Pancreas (tissue), 10 donors: ENCODE data around the gene NEUROD2. TPM values are rescaled to one million over a fixed set of nuclear protein-coding genes. Genes with fewer than 3 reads are reported as not detected.

Experiments
- ATAC-seq, 4 donors: fragments of 200-7000 bp; cut with Tn5 transposase; one replicate each; pipeline versions ENCODE4 v1.8.0 to v1.9.1; 2020; ENCODE audit warnings: mild to moderate bottlenecking in 4 of 4, moderate library complexity in 4 of 4
- DNase-seq, 6 donors: peaks; one replicate each; pipeline ENCODE4 v3.0.0-alpha.2; 2020
- FAIRE-seq: peaks from 2 replicates; lab custom pipeline; 2012; peaks lifted over from hg19 to GRCh38; lab: Jason Lieb, UNC
- H3K27ac ChIP-seq, 4 donors: fragments of 200-600 bp; sonication (generic); 1 replicate in 3 of 4; 2 replicates in 1 of 4; pipeline versions ENCODE4 v1.5.0 to v1.8.0; 2020
- H3K27me3 ChIP-seq, 4 donors: fragments of 200-600 bp; one replicate each; pipeline ENCODE4 v1.8.0; 2021
- H3K36me3 ChIP-seq, 3 donors: fragments of 200-600 bp; sonication (generic) in 1 of 3; one replicate each; pipeline versions ENCODE4 v1.5.0 to v1.8.0; 2020 to 2021
- H3K4me1 ChIP-seq, 3 donors: fragments of 200-600 bp; one replicate each; pipeline ENCODE4 v1.8.0; 2021
- H3K4me3 ChIP-seq, 4 donors: fragments of 200-600 bp; sonication (generic) in 2 of 4; one replicate each; pipeline versions ENCODE4 v1.5.0 to v1.8.0; 2020 to 2021
- H3K9me3 ChIP-seq, 4 donors: fragments of 200-600 bp; one replicate each; pipeline ENCODE4 v1.8.0; 2021
- WGBS, 2 donors: extraction: QIAGEN DNeasy Blood & Tissue Kit; methylation state at CpG; one replicate each; pipeline ENCODE4 v1.1.7; 2013; 5-methylcytosine and 5-hydroxymethylcytosine counted together
- intact Hi-C, 3 donors: fragments of 100-400 bp; cut with DNase I; formaldehyde crosslinking; loops; one replicate each; pipeline versions ENCODE4 v1.11.1 to v1.14.2; 2022
- polyA plus RNA-seq, 2 donors: library from polyadenylated mRNA; stranded (reverse); fragments of 200-250 nt; gene quantifications; one replicate each; pipeline ENCODE4 v1.2.3, GENCODE V29; 2013
- total RNA-seq, 6 donors: library from RNA; stranded (reverse); fragmentation: NEBNext Ultra II Directional in 4 of 6; extraction: Animal tissue kit (Norgen Biotek cat#: 25700) in 4 of 6; gene quantifications; one replicate each; pipeline versions ENCODE4 v1.2.1 to v1.2.4, GENCODE V29; 2021 to 2023
- TF ChIP-seq, protein P1 (sequence below), 4 donors: fragments of 200-600 bp; sonication (generic) in 3 of 4; IDR thresholded peaks; one replicate each; pipeline versions ENCODE4 v1.5.0 to v1.8.0; 2021; ENCODE audit warnings: antibody characterized with exemption in 4 of 4
- donor health status: healthy with polysubstance abuse.
- donor health status: DM: no; HTN: no; CAD: no; lungs with moderate emphysema.
- donor health status: DM: no; HTN: no; CAD: no.
- donor health status: control.
- donor health status: control.
- donor health status: Bipolar disorder and iron deficiency.
- donor health status: DM: yes; HTN: yes; CAD: no.
- donor health status: DM: no; HTN: no; CAD: no.
- donor health status: DM: no; HTN: no; CAD: no.
- donor health status: DM: yes; HTN: yes; CAD: no.

NEUROD2 gene
- total and polyA plus RNA-seq, 8 donors, result 0.04 TPM; not detected in 7

DNA sequence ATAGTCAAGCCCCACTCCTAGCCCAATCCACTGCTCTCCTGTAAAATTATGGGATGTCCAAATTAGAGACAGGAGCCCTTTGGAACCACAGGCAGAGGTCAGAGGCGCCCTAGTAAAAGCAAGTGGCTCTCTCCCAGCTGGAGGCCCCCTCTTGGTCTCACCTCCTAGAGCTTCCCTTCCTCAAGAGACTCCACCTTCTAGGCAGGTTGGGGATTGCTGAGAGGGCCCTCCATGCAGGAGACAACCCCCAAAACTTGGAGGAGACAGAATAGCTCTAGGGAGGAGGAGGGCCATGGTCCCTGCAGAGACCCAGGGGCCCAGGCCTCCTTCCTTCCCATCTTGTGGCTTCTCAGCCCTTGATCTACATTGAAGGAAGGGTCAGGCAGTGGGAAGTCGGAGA is 29.4 kb downstream of the NEUROD2 start:
- TF ChIP-seq, protein P1, sequence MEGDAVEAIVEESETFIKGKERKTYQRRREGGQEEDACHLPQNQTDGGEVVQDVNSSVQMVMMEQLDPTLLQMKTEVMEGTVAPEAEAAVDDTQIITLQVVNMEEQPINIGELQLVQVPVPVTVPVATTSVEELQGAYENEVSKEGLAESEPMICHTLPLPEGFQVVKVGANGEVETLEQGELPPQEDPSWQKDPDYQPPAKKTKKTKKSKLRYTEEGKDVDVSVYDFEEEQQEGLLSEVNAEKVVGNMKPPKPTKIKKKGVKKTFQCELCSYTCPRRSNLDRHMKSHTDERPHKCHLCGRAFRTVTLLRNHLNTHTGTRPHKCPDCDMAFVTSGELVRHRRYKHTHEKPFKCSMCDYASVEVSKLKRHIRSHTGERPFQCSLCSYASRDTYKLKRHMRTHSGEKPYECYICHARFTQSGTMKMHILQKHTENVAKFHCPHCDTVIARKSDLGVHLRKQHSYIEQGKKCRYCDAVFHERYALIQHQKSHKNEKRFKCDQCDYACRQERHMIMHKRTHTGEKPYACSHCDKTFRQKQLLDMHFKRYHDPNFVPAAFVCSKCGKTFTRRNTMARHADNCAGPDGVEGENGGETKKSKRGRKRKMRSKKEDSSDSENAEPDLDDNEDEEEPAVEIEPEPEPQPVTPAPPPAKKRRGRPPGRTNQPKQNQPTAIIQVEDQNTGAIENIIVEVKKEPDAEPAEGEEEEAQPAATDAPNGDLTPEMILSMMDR (IDR thresholded peaks at IDR 0.05), result no peak
- H3K36me3 ChIP-seq, result no peaks in the 10 kb centered on the region
- FAIRE-seq (no peak), DNase-seq (no peak), ATAC-seq (no peak)
- no peaks in the 10 kb centered on the region for H3K27me3 ChIP-seq
- no peaks in the 10 kb centered on the region for H3K9me3 ChIP-seq
- no peak overlapping the region for H3K4me3 ChIP-seq
- intact Hi-C loops, result no loop called here
- H3K4me1 ChIP-seq, result no peaks in the 10 kb centered on the region
- 81 to 89% methylated on average over 2 of the region's 2 CpGs for WGBS, 2 donors
- H3K27ac ChIP-seq, result no peak overlapping the region

DNA sequence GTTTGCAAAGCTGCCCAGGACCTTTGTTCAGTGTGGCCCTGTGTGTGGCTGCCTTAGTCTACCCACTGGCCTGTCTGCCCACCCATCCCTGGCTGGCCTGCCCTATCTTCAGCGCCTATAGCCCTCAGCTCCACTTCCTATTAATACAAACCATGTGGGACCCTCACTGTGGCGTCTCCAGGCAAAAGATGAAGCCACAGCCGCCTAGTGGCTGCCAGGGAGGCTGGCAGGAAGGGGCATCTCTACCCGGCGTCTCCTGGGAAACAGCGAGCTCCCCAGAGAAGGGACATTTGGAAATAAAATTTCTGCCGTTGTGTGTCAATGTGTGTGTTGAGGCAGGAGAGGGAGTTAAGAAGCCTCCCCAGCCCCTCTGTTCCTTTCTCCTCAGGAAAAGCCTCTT is 31.5 kb downstream of the NEUROD2 start:
- ATAC-seq (no peak), FAIRE-seq (no peak), DNase-seq (no peak)
- intact Hi-C loops, result no loop called here
- 40 to 51% methylated on average over 7 of the region's 7 CpGs for WGBS, 2 donors
- Histone ChIP-seq H3K27ac (no peak overlapping the region), H3K9me3 (no peaks in the 10 kb centered on the region), H3K27me3 (no peaks in the 10 kb centered on the region), H3K4me1 (no peaks in the 10 kb centered on the region), H3K36me3 (no peaks in the 10 kb centered on the region), H3K4me3 (no peak overlapping the region)
- TF ChIP-seq, protein P1 (IDR thresholded peaks at IDR 0.05), result peak in 1 of 4 donors; percentile 25

DNA sequence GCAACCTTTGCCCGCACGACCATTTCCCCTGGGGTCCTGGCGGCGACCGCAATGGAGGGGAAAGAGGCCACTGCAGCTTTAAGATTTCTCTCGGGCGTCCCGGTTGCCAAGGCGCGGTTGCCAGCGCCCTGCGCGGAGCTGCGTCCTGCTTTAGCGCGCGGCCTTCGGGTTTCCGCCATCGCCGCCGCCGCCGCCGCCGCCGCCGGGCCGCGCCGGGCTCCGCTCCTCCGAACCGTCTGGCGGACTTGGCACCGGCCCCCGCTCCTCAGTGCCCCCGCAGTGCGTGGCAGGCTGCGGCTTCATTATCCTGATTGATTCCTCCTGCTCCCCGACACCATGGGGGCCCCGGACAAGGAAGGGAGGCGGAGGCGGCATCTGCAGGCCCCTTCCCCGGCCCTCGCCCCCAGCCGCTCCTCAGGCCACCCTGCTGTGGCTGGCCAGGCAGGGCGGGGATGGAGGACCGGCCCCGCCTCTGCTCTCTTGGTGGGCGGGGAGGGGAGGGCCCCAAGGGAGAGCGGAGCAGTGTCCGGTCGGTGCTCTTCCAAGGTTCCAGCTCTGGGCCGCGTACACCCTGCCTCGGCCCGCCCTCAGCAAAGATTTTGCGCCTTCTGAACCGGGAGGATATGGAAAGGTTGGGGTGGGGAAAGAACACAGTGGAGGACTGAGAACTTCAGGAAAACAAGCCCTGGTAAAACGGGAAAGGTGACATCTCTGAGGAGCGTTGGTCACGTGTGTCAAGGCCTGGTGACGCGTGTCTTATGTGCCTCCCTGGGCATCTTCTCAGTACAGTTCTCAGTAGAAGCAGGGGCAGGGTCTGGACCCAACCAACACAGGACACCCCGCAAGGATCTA is 34.0 kb downstream of the NEUROD2 start:
- DNase-seq, result peak; percentile 53 to 86 (median 72)
- Histone ChIP-seq H3K4me3 (peak overlapping the region; percentile 49 to 82 (median 62)), H3K9me3 (no peaks in the 10 kb centered on the region), H3K36me3 (no peaks in the 10 kb centered on the region), H3K27me3 (no peaks in the 10 kb centered on the region), H3K4me1 (no peaks in the 10 kb centered on the region), H3K27ac (peak overlapping the region; percentile 33 to 76 (median 66))
- intact Hi-C loops, result no loop called here
- no peak for FAIRE-seq
- 1 to 2% methylated on average over 53 to 66 of the region's 66 CpGs for WGBS, 2 donors
- TF ChIP-seq, protein P1 (IDR thresholded peaks at IDR 0.05), result no peak
- ATAC-seq, result peak; percentile 92 to 95 (median 94)

DNA sequence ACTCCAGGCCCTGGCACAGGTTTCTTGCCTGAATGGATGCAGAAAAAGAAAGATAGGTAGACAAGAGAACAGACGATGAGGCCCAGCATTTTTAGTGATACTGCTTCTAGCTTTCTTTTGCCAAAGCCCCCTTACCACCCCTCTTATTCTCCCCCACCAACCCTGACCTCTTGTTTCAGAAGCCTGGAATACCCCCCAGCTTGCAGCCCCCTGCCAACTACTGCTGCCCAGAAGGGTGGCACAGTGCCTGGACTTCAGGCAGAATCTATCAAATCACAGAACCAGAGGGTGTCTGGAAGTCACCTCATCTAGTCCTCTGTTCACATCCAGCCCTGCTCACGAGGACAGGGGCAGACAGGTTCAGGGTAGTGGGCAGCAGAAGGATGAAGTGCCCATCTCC is 35.6 kb downstream of the NEUROD2 start:
- WGBS, 2 donors, result 83 to 91% methylated on average over 2 of the region's 2 CpGs
- TF ChIP-seq, protein P1 (IDR thresholded peaks at IDR 0.05), result no peak
- ATAC-seq (no peak), FAIRE-seq (no peak), DNase-seq (no peak)
- Histone ChIP-seq H3K4me3 (no peak overlapping the region), H3K9me3 (no peaks in the 10 kb centered on the region), H3K27ac (no peak overlapping the region), H3K36me3 (peaks cover 0 to 4% (median 0%) of the 10 kb centered on the region in 3 donors), H3K27me3 (no peaks in the 10 kb centered on the region), H3K4me1 (no peaks in the 10 kb centered on the region)
- intact Hi-C loops, result no loop called here

DNA sequence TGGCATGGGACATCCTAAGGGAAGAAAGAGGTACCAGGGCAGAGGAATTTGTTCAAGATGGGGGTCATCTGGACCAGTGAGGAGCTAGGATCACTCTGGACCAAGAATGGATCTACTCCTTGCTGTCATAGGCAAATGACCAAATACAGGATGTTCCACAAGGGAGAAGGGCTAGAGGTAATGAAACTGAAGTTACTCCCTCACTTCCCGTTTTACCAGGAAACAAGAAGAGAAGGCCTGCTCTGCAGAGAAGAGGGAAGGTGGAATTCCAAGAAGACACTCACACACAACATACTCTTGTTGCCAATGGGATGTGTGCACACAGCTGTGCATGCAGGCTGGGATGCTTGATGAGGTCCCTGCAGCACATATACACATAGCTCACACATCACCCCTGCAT is 38.6 kb downstream of the NEUROD2 start:
- FAIRE-seq (no peak), DNase-seq (no peak), ATAC-seq (no peak)
- Histone ChIP-seq H3K4me3 (no peak overlapping the region), H3K4me1 (no peaks in the 10 kb centered on the region), H3K27ac (no peak overlapping the region), H3K9me3 (no peaks in the 10 kb centered on the region), H3K27me3 (no peaks in the 10 kb centered on the region), H3K36me3 (peaks cover 0 to 9% (median 0%) of the 10 kb centered on the region in 3 donors)
- intact Hi-C loops, result no loop called here
- TF ChIP-seq, protein P1 (IDR thresholded peaks at IDR 0.05), result no peak
- WGBS, 2 donors, result 70 to 77% methylated on average over 1 of the region's 1 CpG
